Measurements from ENCODE around the gene NHLH2.

The NHLH2 gene

DNA sequence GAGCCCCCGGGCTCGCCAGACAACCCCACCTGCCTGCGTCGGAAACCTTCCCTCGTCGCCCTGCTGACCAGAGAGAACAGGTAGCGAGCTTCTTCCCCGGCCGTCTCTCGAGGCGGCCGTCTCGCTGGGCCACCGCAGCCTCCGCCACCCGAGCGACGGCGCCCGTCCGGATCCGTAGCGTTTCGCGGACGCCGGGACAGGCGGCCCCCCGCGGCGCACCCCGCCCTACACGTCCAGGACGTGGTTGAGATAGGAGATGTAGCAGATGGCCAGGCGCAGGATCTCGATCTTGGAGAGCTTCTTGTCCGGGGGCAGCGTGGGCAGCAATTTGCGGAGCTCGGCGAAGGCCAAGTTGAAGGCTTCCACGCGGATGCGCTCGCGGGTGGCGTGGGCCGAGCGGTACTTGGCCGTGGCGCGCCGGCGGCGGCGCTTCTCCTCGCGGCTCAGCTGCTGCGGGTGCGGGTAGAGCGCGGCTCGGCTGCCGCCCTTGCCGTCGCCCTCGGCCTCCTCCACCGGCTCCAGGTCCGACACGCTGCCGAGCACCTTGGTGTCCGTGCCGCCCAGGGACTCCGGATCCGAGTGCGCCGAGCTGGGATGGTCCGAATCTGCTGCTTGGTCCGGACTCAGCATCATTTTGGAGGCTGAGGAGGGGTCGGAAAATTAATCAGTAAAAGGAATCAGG, 3.0 kb downstream of the NHLH2 start:
- no peak for DNase-seq

DNA sequence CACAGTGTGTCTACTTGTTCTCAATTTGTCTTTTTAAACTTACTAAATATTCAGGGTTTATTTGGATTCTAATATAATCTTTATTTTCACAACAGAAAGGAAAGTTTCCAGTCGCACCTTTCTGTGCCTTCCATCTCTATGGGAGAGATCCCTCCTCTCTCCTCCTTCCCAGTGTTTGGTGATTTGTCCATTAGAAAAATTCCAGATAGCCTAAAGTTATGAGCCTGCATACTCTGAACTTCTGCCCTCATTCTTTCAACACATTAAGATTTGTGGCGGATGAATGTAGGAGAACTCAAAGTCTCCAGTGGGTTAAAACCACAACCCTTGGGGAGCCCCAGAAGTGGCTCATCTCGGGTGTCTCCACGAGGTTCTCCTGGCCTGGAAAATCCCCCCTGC, 3.6 kb downstream of the NHLH2 start:
- DNase-seq = no peak

DNA sequence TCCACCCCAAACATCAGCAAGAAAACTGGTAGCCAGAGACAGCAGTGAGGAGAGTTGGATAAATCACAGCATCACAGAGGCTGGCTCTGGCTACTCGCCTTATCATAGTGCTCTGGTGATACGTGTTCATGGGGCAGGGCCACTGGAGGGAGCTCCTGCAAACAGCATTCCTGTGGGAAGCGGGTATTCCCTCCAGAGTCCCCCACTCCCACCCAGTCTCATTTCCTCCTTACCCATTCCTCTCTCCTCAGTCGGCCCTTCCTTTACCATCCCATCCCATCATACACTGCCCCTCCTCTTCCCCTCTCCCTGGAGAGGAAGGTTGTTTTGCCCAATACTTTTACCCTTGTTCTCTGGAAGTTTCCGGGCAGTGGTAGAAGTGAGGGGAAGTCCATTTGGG, 7.1 kb downstream of the NHLH2 start:
- DNase-seq = peak; percentile 7

DNA sequence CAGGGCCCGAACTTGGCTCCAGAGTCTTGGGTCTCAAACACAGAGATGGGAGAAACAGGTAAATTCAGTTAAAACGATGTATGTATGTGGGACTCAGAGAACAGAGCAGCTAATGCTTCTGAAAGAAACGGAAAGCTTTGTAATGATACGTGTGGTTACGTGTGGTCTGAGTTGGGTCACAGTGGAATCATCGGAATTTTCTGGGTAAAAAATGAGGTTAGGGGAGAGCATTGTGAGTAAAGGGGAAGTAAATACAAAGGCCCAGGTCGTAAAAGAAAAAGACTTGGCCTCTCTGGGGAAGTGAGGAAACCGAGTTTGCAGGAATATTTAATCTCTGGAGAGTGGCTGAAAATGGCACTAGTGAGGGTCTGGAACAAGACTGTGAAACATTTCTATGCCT, 8.3 kb downstream of the NHLH2 start:
- DNase-seq = no peak

DNA sequence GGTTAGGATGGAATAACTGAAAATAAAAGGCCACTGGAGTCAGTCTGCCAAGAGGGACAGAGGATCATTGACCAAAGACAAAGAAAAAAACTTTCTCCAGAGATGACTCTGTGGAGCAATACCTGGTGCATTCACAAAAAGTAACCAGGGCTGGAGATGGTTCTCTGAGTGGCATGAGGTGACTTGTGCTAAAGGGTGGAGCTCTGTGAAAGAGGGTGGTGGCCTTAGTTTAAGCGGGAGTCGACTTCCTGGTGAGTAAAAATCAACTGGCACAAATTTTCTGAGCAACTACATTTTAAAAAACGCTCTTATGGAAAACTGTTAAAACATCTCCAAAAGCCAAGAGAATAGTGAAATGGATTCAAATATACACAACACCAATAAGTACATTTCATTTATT, 10.0 kb downstream of the NHLH2 start:
- no peak for DNase-seq

DNA sequence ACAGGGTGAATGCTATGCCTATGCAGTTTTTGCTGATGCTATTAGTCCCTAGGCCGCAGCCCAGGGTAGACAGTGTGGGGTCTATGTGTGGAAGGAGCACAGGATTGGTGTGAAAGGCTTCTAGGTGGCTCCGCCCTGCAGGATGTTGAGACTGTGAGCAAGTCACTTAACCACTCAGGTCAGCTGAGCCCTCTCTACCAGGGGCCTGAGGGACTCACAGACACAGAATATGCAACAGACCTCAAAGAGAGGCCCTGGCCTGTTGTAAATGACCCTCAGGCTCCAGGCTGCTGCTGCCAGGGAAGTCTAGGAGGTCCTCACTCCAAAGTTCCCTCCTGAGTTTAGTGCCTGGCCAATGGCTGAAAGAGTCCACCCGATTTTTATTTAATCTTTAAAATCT, 11.0 kb downstream of the NHLH2 start:
- DNase-seq = no peak

DNA sequence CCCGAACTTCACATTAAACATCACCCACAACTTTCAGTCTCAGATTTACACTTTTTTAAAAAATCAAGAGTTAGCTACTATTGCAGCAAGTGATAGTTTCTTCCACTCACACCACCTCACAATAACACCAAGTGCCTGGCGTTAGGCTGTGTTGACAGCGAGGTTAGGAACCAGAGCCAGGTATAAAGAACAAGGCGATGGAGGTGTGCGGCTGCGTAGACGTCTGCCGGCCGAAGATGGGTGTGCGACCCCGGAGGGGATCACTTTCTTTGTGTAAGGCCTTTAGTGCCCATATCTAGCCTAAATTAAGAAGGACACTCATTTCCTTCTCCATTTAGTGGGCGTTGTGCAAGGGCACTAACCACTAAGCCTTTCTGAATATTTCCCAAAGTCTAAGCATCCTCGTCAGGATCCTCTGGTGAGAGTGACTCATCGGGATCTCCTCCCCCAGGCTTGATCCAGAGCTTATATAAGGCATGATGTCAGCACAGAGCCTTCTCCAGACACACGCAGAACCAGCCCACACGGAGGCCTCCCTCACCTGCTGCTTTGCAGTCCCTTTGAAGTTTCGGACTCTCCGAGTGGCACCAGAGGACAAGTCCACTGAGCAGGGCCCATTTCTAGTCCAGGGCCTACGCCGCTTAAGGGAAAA, 11.8 kb downstream of the NHLH2 start:
- peak; percentile 50 for DNase-seq

DNA sequence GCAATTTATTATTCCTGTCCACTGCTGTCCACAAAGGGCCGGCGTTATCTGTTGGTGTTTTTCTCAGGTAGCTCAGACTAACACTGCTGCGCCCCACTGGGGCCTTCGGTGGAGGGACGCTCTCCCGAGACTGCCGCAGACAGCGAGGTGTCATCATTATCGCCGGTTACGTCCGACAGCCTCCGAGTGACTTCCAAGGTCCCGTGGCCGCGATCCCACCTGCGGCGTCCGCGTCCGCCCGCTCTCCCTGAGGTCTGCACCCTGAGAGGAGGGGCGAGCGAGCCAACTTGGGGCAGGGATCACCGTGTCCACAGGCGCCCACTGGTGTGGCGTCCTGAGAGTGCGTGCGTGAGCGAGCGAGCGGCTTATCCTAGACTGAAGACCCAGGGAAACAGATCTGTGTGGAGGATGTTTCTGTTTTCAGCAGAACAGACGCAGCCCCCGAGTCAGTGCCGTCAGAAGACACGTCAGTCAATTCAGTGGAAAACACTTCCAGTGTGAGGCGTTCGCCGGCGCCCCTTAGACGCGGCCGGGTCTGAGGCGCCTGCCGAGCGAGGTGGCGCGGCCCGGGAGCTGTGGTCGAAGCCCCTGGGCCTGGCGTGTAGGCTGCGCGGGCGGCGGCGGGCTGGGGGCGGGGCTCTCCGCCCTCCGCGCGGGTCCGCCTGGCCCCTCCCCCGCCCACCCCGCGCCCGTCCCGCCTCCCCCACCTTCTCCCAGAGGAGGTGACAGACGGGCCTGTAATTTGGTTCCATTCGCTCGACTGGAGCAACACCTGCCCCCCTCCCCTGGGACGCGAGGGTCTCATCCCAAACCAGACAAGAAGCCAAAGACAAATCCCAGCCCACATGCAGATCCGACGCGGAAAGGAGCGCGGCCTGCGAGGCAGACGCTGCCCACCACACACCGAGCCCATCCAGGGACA, 12.6 kb downstream of the NHLH2 start:
- DNase-seq = peak; percentile 86

DNA sequence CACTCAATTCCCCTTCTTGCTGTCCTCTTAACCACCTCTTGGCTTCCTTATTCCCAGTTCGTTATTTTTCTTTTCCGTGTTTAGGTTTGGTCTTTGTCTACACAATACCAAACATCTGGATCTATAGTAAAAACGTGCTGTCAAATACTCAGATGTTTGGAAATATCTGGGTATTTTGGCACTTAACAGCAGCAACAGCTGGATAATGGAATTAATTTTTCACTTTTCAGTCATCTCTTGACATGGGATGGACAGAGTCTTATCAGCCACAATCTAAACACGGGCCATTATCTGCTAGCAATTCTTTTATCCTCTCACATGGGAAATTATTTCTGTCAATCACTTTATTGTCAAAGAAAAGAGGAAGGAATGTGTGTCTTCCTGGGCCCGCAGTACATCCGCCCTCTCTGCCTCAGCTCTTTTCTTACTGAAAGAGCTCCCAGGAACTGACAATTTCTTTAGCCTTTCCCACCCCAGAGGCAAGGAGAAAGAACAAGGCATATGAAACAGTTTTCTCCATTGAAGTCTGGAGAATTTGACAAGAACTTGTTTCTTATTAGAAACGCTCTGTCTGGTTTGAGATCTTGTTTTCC, 13.4 kb downstream of the NHLH2 start:
- DNase-seq = peak; percentile 25

DNA sequence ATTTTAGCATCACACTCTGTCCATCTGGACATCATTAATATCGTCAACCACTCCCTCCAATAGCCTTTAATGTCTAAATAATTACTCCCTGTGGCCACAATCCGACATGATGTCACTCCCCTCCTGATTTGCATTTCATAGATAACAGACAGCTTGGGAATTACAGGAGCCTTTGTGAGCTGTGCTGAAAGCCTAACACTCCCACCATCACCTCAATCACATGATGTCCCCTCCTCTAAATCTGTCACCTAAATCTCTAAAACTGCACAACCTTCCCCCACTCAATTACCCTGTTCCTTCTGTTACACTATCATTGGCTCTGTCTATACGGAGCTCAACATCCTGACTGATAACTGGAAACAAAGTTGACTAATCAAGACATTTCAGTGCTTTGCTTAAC, 14.3 kb downstream of the NHLH2 start:
- peak; percentile 89 for DNase-seq

DNA sequence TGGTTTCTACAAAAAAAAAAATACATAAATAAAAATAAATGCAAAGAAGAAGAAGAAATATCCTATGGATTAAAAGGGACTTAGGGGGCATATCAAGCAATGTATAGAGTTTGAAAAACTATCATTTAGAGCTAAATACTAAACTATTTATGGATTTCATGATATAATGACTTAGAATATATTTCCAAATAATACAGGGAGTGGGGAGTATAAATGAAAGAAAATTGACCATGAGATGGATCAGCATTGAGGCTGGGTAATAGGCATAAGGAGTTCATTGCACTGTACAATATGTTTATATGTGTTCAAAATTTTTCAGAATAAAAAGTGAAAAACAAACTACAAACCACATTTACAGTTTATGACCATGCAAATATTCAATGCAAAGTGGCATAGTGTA, 18.8 kb downstream of the NHLH2 start:
- no peak for DNase-seq

DNA sequence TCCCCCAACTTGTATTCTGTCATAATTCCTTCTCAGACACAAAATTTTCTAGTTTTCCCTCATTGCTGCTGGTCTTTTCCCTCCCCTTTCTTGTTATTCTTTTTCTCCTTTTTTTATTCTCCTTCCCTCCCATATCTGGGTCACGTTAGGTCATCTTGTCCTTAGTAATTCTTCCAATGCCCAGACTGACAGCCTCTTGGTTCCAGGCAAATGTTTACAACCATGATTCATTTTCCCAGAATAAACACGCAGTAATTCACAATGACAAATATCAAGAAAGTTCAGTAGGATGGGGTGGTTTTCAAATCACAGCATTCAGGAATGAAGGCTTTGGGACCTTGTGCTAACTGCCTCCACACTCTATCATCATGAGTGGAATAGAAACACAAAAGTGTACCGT, 25.2 kb downstream of the NHLH2 start:
- DNase-seq = no peak

DNA sequence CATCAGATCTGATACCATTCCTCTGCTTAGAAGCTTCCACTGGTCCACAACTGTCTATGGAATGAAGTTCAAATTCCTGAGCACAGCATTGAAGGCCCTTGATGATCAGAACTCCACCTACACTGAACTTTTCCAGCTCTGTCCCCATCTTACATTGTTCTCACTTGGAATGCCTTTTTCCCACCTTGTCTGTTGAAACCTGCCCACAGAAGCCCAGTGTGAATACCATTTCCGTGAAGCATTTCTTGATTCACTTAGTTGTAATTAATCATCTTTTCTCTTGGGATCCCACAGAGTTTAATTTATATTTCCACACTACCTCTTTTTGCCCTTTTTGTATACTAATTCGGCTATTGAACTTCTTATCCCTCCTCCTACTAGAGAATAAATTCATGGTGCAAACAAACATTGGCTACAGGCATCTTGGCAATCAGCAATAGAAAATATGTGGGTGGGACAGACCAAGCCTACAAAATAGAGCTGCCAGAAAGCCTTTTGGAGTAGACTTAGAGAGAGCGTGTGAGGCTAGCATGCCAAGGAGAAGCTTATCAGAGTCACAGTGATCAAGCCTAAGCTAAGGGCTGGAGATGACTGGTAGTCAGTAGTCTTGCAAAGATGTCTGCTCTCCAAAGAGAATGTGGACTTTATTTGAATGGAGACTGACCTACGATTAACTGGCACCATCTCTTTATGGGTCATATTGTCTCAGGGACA, 26.1 kb downstream of the NHLH2 start:
- no peak for DNase-seq

DNA sequence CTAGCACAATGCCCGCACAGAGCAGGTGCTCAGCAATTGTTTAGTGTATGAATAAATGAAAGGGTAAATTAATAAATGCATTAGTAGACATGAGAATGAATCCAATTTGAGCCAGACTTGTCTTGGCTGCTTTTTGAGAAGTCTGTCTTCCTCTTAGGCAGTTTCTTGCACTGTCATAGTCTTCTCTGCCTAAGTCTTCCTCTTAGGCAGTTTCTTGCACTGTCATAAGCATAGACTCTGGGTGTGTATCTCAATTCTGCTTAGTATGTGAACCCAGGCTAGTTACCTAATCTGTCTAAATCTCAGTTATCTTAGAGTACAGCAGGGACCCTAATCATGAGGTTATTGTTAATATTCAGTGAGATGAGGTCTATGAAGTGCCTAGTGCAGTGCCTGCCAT, 27.2 kb downstream of the NHLH2 start:
- DNase-seq = no peak

DNA sequence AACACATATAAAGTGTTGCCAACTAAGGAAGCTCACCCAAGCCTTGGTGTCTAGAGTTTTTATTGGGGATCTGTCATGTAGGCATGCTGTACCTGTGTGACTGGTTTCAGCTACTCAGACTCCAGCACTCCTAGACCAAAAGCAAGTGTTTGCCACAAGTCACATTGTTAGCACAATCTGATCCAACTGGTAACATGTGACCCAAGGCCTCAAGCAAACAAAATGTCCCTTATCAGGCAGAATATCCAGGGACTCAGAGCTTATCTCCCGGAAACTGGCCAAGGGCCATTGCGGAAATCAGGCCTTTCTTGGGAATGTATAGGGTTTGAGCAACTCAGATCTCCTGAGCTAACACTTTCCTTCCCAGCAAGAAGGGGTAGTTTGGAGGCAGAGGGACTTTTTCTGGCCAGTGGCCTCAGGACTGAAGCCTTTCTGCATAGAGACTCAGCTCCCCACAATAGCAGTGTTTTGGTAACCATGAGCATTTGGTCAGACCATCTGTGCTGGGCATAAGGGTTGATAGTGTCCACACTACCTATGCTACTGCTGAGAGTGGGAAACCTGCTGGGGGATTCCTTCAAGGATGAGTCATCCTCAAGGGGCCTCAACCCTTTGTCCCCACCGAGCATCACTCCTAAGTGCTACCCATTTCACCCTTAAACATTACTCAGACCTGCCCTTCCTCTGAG, 29.6 kb downstream of the NHLH2 start:
- DNase-seq = no peak

DNA sequence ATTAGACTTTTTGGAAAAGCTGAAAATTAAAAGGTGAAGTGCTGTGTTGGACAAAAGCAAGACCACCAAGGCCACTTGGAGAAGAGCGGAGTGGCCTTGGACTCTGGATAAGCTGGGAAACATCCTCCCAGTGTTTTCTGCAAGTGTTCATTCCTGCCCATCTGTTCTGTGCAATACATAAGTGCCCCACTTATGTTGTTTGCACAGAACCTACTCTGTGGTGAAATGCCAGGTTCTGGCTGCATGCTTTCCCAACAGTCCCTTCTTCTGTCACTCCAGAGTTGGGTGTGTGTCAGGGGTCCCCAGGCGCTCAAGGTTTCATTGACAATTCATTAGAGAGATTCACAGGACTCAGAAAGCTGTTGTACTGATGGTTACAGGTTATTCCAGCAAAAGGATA, 30.3 kb downstream of the NHLH2 start:
- peak; percentile 84 for DNase-seq

DNA sequence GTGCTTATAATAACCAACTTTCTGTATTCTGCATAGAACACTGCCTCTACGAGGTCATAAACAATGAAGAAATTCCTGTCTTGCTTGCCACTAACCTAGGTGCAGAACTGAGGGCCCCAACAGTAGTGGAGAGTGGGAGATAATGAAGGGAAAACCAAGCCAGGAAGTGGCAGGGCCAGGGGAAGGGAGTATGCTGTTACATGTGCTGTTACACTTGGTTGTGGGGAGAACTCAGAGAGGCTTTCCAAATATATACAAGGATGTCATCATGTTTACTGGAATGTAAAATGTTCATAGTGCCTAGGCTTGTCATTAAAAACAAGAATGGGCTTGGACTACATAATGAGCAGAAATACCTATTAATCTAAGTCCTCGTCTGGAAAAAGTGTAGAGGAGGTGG, 31.1 kb downstream of the NHLH2 start:
- DNase-seq = peak; percentile 21

DNA sequence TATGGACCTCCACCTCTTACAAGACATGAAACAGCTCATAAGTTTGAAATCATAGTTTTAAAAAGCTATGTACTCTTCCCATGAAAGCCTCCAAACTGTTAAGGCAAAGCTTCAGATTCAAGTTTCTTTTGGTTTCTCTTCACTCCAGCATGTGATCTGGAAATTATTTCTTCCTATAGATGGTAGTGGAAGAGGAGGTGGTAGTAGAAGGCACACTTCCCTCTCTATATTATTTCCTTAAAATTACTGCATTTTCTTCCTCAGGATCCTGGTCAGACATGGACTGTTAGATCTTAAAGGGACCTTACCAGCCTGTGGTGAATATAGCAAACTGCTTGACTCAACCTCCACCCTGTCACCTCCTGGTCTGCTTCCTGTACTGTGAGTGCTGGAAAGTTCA, 31.9 kb downstream of the NHLH2 start:
- DNase-seq = no peak

DNA sequence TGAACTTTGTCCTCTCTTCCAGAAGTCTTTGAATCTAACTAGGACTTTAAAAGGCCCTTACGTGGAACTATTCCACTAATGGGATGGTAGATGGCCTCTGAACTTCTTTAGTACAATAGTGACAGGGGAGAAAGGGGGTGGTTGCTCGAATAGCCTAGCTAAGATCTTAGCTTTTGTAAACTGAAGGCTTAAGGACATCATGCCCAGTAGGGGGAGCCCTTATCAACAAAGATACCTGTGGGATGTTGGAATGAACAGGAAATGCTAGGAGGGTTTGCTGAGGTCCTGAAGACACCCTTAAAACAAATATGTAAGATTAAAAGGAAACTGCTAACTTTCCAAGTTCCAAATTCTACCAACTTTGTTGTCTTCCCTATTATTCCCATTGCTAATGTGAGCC, 33.2 kb downstream of the NHLH2 start:
- DNase-seq = peak; percentile 88

DNA sequence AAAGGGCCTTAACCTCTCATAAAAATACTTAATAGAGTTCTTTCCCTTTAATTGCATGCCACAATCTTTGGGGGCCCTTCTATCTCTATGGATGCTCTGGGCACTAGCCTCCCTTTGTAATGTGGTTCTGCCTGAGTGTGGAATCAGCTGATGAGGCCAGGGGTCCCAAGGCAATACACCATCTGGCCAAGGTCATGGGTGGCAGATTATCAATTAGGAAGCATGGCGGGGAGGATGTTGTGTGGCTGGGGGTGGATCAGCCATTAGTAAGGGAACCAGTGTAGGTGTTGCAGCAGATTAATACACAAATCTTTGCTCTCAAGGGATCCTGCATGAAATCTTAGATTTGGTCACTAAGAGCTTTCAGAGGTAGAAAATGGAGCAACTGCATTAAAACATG, 35.3 kb downstream of the NHLH2 start:
- DNase-seq = no peak

DNA sequence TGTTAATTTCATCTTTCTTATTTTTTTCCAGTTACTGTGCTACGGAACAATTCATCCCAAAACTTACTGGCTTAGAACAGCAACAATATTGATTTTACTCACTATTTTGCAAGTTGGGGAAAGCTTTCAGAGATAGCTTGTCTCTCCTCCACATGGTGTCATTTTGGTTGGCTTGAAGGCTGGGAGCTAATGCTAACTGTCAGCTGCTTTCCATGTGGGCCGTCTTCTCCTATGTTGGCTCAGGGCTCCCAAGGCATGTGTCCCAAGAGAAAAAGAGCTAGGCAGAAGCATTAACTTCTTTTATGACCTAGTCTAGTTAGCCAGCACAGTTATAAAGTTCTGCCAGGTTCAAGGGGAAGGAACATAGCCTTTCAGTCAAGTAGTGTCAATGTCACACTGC, 38.5 kb downstream of the NHLH2 start:
- DNase-seq = no peak

DNA sequence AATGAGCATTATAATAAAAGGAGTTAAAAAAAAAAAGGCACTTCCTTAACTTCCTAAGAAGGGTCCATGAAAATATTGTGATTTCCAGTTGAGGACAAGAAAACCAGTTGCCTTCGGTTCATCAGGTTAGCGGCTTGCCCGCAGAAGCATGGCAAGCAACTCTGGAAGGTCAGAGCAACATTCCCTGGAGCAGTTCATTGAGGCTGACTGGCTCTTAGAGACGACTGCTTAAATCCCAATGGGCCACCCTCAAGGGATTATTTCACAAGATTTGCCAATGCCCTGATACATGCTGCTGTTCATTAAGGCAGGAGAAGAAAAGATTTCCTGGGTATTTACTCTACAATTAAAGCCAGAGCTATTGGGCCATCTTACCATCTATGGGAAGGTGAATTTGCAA, 43.4 kb downstream of the NHLH2 start:
- DNase-seq = no peak

Data from NCI-H1694 (cell line).